Panc1 (cell line): Measurements from ENCODE around the gene MRPL20. TPM values are rescaled to one million over a fixed set of nuclear protein-coding genes. Genes with fewer than 3 reads are reported as not detected.

Experiments used
- ATAC-seq: fragments of 200-7000 bp; cut with Tn5 transposase; 2 replicates; pipeline ENCODE4 v1.9.1; 2020; ENCODE audit warnings: mild to moderate bottlenecking, moderate library complexity
- BruUV-seq: library from RNA; stranded (reverse); fragments of 400-500 nt; replicated peaks from 2 replicates; lab custom pipeline; 2021; lab: Mats Ljungman, UMichigan
- CTCF ChIA-PET: fragments of 300-600 bp; sonication (Branson Sonifier 250); formaldehyde crosslinking; loops from one replicate; lab custom pipeline; 2022; ENCODE audit warnings: antibody characterized with exemption; lab: Charles Lee
- POLR2A ChIA-PET: fragments of 300-600 bp; sonication (Branson Sonifier 250); formaldehyde crosslinking; loops from one replicate; lab custom pipeline; 2022; ENCODE audit warnings: antibody characterized with exemption; lab: Charles Lee
- DNase-seq: peaks from one replicate; pipeline ENCODE4 v3.0.0-alpha.2; 2010; ENCODE audit warnings: low read depth, low spot score
- H3K27ac ChIP-seq: 2 replicates; pipeline ENCODE4 v1.5.1; 2011; ENCODE audit warnings: mild to moderate bottlenecking, low read length, inconsistent platforms
- H3K27me3 ChIP-seq: fragments of 200-500 bp; sonication (Bioruptor generic); 2 replicates; pipeline ENCODE4 v1.6.0; 2014; ENCODE audit warnings: low read length, inconsistent platforms; ENCODE audit not compliant: control insufficient read depth, insufficient read depth
- H3K36me3 ChIP-seq: fragments of 200-500 bp; sonication (Bioruptor generic); 2 replicates; pipeline ENCODE4 v1.5.1; 2014; ENCODE audit warnings: inconsistent platforms, mild to moderate bottlenecking, low read length, moderate library complexity; ENCODE audit not compliant: control insufficient read depth, insufficient read depth
- H3K4me1 ChIP-seq: 2 replicates; pipeline ENCODE4 v1.5.1; 2011; ENCODE audit warnings: inconsistent platforms, mild to moderate bottlenecking, low read length, moderate library complexity; ENCODE audit not compliant: control insufficient read depth, insufficient read depth
- H3K4me3 ChIP-seq, 2 experiments: 2 replicates each; pipeline ENCODE4 v1.5.1; 2011 to 2012; ENCODE audit warnings: low read depth in 2 of 2, low read length in 2 of 2, mild to moderate bottlenecking in 2 of 2, inconsistent platforms in 1 of 2, moderate library complexity in 1 of 2
- H3K9me3 ChIP-seq: fragments of 200-500 bp; sonication (Bioruptor generic); 2 replicates; pipeline ENCODE4 v1.5.1; 2014; ENCODE audit warnings: low read depth, mild to moderate bottlenecking, inconsistent platforms, low read length, moderate library complexity; ENCODE audit not compliant: control insufficient read depth, insufficient read depth
- POLR2AphosphoS5 ChIP-seq: IDR thresholded peaks from 2 replicates; pipeline ENCODE4 v1.6.1; 2012; ENCODE audit warnings: mild to moderate bottlenecking, low read depth, low read length, moderate library complexity
- SIN3A ChIP-seq: IDR thresholded peaks from 2 replicates; pipeline ENCODE4 v1.6.1; 2012; ENCODE audit warnings: low read depth, mild to moderate bottlenecking, low read length, moderate library complexity, borderline replicate concordance; ENCODE audit not compliant: insufficient read depth
- TCF7L2 ChIP-seq: IDR thresholded peaks from 2 replicates; pipeline ENCODE4 v1.6.1; 2011; ENCODE audit warnings: mild to moderate bottlenecking, low read depth, low read length, inconsistent platforms
- in situ Hi-C: cut with HindIII; loops from 2 replicates; pipeline ENCODE4 v1.10.0; 2016; ENCODE audit warnings: low sequenced_read_pairs, low pct_unique_long_range_greater_than_20kb
- intact Hi-C: fragments of 100-400 bp; cut with micrococcal nuclease; formaldehyde crosslinking; loops from one replicate; pipeline ENCODE4 v1.10.0; 2022; ENCODE audit not compliant: unreplicated experiment
- total RNA-seq: library from RNA; stranded (reverse); gene quantifications from one replicate; pipeline ENCODE4 v1.2.1, GENCODE V29; 2021; ENCODE audit not compliant: unreplicated experiment
- TF ChIP-seq, protein P1 (sequence below), 2 experiments: IDR thresholded peaks; 2 replicates each; pipeline ENCODE4 v1.6.1; 2011 to 2012; ENCODE audit warnings: low read depth in 2 of 2, control low read depth in 1 of 2, low read length in 1 of 2, mild to moderate bottlenecking in 1 of 2, moderate library complexity in 1 of 2; ENCODE audit not compliant: insufficient read depth in 1 of 2
- TF ChIP-seq, protein P2 (sequence below): fragments of 450-650 bp; IDR thresholded peaks from 2 replicates; pipeline ENCODE4 v1.5.1; 2017; ENCODE audit warnings: mild to moderate bottlenecking

MRPL20 gene
- total RNA-seq, 1 experiment from 2014 or later = 196 TPM

- no peaks in the 10 kb centered on the region for H3K27me3 ChIP-seq
- peak overlapping the region; percentile 76 to 87 for H3K4me3 ChIP-seq
- in situ Hi-C loops = no loop called here
- peak overlapping the region; percentile 94 for H3K27ac ChIP-seq
- no peak for TF ChIP-seq SIN3A
- TF ChIP-seq, protein P1, sequence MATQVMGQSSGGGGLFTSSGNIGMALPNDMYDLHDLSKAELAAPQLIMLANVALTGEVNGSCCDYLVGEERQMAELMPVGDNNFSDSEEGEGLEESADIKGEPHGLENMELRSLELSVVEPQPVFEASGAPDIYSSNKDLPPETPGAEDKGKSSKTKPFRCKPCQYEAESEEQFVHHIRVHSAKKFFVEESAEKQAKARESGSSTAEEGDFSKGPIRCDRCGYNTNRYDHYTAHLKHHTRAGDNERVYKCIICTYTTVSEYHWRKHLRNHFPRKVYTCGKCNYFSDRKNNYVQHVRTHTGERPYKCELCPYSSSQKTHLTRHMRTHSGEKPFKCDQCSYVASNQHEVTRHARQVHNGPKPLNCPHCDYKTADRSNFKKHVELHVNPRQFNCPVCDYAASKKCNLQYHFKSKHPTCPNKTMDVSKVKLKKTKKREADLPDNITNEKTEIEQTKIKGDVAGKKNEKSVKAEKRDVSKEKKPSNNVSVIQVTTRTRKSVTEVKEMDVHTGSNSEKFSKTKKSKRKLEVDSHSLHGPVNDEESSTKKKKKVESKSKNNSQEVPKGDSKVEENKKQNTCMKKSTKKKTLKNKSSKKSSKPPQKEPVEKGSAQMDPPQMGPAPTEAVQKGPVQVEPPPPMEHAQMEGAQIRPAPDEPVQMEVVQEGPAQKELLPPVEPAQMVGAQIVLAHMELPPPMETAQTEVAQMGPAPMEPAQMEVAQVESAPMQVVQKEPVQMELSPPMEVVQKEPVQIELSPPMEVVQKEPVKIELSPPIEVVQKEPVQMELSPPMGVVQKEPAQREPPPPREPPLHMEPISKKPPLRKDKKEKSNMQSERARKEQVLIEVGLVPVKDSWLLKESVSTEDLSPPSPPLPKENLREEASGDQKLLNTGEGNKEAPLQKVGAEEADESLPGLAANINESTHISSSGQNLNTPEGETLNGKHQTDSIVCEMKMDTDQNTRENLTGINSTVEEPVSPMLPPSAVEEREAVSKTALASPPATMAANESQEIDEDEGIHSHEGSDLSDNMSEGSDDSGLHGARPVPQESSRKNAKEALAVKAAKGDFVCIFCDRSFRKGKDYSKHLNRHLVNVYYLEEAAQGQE (IDR thresholded peaks at IDR 0.05; ENCODE audit: insufficient read depth in 1 of 2, low read depth in 2 of 2, low read length in 1 of 2) = no peak
- no peak for TF ChIP-seq TCF7L2
- TF ChIP-seq POLR2AphosphoS5 = no peak
- TF ChIP-seq, protein P2, sequence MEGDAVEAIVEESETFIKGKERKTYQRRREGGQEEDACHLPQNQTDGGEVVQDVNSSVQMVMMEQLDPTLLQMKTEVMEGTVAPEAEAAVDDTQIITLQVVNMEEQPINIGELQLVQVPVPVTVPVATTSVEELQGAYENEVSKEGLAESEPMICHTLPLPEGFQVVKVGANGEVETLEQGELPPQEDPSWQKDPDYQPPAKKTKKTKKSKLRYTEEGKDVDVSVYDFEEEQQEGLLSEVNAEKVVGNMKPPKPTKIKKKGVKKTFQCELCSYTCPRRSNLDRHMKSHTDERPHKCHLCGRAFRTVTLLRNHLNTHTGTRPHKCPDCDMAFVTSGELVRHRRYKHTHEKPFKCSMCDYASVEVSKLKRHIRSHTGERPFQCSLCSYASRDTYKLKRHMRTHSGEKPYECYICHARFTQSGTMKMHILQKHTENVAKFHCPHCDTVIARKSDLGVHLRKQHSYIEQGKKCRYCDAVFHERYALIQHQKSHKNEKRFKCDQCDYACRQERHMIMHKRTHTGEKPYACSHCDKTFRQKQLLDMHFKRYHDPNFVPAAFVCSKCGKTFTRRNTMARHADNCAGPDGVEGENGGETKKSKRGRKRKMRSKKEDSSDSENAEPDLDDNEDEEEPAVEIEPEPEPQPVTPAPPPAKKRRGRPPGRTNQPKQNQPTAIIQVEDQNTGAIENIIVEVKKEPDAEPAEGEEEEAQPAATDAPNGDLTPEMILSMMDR = no peak
- H3K4me1 ChIP-seq = peaks cover 64% of the 10 kb centered on the region
- CTCF ChIA-PET = no interaction called here
- peaks cover 2% of the 10 kb centered on the region; the same call in 1 of the 2 replicates for H3K36me3 ChIP-seq
- no peaks in the 10 kb centered on the region for H3K9me3 ChIP-seq
- intact Hi-C loops = loop anchor here (5.0 kb wide), 1 partner anchor 34 kb away; no protein-coding TSS in a partner anchor
- DNase-seq = no peak
- POLR2A ChIA-PET = interaction anchor here (0.5 kb wide), 1 partner anchor 61 kb away, joined by 3 read pairs; the partner anchor contains the start of gene AURKAIP1
- BruUV-seq = TSS peak; percentile 38
- no peak for ATAC-seq
Observed at GRCh38 chr1:1435911-1436629, 29.0 kb upstream of the MRPL20 start.

- Histone ChIP-seq H3K9me3 (no peaks in the 10 kb centered on the region), H3K4me3 (peak within 1 kb of the TSS; percentile 76 to 87), H3K27ac (peak within 1 kb of the TSS; percentile 99), H3K27me3 (no peaks in the 10 kb centered on the region), H3K4me1 (peaks cover 62% of the 10 kb centered on the region), H3K36me3 (peaks cover 2% of the 10 kb centered on the region; the same call in 1 of the 2 replicates)
- TF ChIP-seq POLR2AphosphoS5 (no peak), SIN3A (peak; percentile 70; the same call in 1 of the 2 replicates)
- TF ChIP-seq, protein P1 (IDR thresholded peaks at IDR 0.05; ENCODE audit: insufficient read depth in 1 of 2, low read depth in 2 of 2, low read length in 1 of 2) = 0 out of 4 replicates have a peak, but pooled peaks of 1 of the 2 experiments have one; percentile 40
- TF ChIP-seq, protein P2 = no peak
- ChIA-PET CTCF (no interaction called here), POLR2A (no interaction called here)
- ATAC-seq (peak; percentile 37), DNase-seq (no peak)
- in situ Hi-C loops (no loop called here), intact Hi-C loops (loop anchor here (5.0 kb wide), 1 partner anchor 33 kb away; no protein-coding TSS in a partner anchor)
- BruUV-seq = no TSS peak
Observed at GRCh38 chr1:1435106-1435903, 28.2 kb upstream of the MRPL20 start, which contains the start of gene VWA1. Gene VWA1 (plus strand): TSS chr1:1435690. CDS start chr1:1435749, 59 bp downstream.
